ENCODE measurements around the gene PRKACA. TPM values are rescaled to one million over a fixed set of nuclear protein-coding genes. Genes with fewer than 3 reads are reported as not detected.

PRKACA gene
- total and polyA plus RNA-seq, 2 donors (not counting 3 experiments of a cell fraction or from before 2014, with no cell fraction given): 44.2 to 97.5 TPM

DNA sequence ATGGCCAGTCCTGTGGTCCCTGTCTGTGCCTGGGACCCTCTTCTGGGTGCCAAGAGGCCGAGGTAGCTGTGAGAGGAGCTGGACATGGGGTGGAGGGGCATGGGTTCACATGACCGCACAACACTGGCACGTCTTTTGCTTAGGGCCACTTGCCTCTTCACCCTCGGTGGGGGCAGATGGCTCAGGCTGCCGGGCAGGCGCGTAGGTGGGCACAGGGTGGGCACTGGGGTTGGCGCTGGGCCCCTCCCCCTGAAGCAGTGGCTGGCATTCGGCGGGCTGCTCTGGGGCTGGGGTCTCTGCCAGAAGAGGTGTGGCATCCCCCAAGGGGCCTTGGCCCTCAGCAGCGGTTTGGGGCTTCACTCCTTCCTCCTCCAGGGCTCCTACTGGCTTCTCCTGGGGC is 64.1 kb downstream of the PRKACA start:
- H4K20me1 ChIP-seq (replicated peaks; ENCODE audit: control insufficient read depth, extremely low read depth, insufficient read depth, low read length): no peaks in the 10 kb centered on the region
- H3K27me3 ChIP-seq (ENCODE audit: control insufficient read depth in 2 of 2, insufficient read depth in 2 of 2, low read length in 2 of 2): peaks cover 3 to 4% of the 10 kb centered on the region in 2 experiments
- BruUV-seq (replicated peaks): no TSS peak
- intact Hi-C loops (cut with micrococcal nuclease): no loop called here
- dilution Hi-C loops (cut with MboI; ENCODE audit: extremely low pct_ligation_motif_present, low sequenced_read_pairs): no loop called here
- no peak for TF ChIP-seq POLR2A (IDR thresholded peaks at IDR 0.05; ENCODE audit: low read depth, low read length)
- TF ChIP-seq, protein P1, sequence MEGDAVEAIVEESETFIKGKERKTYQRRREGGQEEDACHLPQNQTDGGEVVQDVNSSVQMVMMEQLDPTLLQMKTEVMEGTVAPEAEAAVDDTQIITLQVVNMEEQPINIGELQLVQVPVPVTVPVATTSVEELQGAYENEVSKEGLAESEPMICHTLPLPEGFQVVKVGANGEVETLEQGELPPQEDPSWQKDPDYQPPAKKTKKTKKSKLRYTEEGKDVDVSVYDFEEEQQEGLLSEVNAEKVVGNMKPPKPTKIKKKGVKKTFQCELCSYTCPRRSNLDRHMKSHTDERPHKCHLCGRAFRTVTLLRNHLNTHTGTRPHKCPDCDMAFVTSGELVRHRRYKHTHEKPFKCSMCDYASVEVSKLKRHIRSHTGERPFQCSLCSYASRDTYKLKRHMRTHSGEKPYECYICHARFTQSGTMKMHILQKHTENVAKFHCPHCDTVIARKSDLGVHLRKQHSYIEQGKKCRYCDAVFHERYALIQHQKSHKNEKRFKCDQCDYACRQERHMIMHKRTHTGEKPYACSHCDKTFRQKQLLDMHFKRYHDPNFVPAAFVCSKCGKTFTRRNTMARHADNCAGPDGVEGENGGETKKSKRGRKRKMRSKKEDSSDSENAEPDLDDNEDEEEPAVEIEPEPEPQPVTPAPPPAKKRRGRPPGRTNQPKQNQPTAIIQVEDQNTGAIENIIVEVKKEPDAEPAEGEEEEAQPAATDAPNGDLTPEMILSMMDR (IDR thresholded peaks at IDR 0.05; ENCODE audit: extremely low read depth in 1 of 2, insufficient read depth in 1 of 2, low read depth in 1 of 2, low read length in 2 of 2): no peak
- TF ChIP-seq, protein P2, sequence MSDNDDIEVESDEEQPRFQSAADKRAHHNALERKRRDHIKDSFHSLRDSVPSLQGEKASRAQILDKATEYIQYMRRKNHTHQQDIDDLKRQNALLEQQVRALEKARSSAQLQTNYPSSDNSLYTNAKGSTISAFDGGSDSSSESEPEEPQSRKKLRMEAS (IDR thresholded peaks at IDR 0.05; ENCODE audit: insufficient read depth, insufficient read length): no peak
- no peak for TF ChIP-seq FOS (IDR thresholded peaks at IDR 0.05; ENCODE audit: borderline replicate concordance, insufficient read depth, low read length)
- no peak for TF ChIP-seq POLR2AphosphoS5 (IDR thresholded peaks at IDR 0.05; ENCODE audit: insufficient read depth, low read depth, low read length)
- TF ChIP-seq GATA2 (IDR thresholded peaks at IDR 0.05; ENCODE audit: insufficient read depth, insufficient read length, low read depth, low read length): no peak
- H3K27ac ChIP-seq (ENCODE audit: insufficient read depth, low read depth, low read length): no peak overlapping the region
- H3K4me1 ChIP-seq (ENCODE audit: control insufficient read depth, extremely low read depth, insufficient read depth, low read length): no peaks in the 10 kb centered on the region
- no peak overlapping the region for H3K4me3 ChIP-seq (replicated peaks in 1 of 3; ENCODE audit: insufficient read depth in 1 of 3, low read depth in 1 of 3, low read length in 3 of 3)
- H3K79me2 ChIP-seq (ENCODE audit: control insufficient read depth, insufficient read depth, low read length): no peaks in the 10 kb centered on the region
- CTCF ChIA-PET: interaction anchor here (0.9 to 3.4 kb wide), 6 partner anchors 10 to 22 kb away, joined by 3 to 14 read pairs (median 7); partner anchors contain the start of genes IL27RA and MISP3
- no peak overlapping the region for H2AFZ ChIP-seq (ENCODE audit: low read depth, low read length)
- DNase-seq (ENCODE audit: low read depth, low spot score) (no peak), FAIRE-seq (no peak)
- POLR2A ChIA-PET: no interaction called here
- H3K4me2 ChIP-seq (ENCODE audit: insufficient read depth, low read length): no peak overlapping the region
- H3K36me3 ChIP-seq (ENCODE audit: control insufficient read depth in 2 of 2, extremely low read depth in 1 of 2, insufficient read depth in 2 of 2, low read length in 2 of 2): no peaks in the 10 kb centered on the region
- no peak overlapping the region for H3K9ac ChIP-seq (replicated peaks; ENCODE audit: extremely low read depth, insufficient read depth, low read length)
- H3K9me3 ChIP-seq (replicated peaks; ENCODE audit: control insufficient read depth, insufficient read depth, low read length): no peaks in the 10 kb centered on the region
- no peaks in the 10 kb centered on the region for H3K9me1 ChIP-seq (replicated peaks; ENCODE audit: control insufficient read depth, extremely low read depth, insufficient read depth, low read length)

Data from endothelial cell of umbilical vein (primary cell).